Stimulated activated naive CD8-positive, alpha-beta T cell treated with anti-CD3 and anti-CD28 coated beads, Interleukin-15, Interleukin-2, amounts not matched to agents 100 U/mL and 50 U/mL, for 24 hours (primary cell): ENCODE results near the gene VTI1A.
"Not testable (repeated sequence)": the region's sequence is repeated elsewhere in the genome, so short reads cannot be mapped to it uniquely, and the experiment has no call there.

Experiments
- ATAC-seq: fragments of 150-1000 bp; cut with Tn5 transposase; one replicate; pipeline ENCODE4 v1.10.0; 2021
- DNase-seq: peaks from one replicate; pipeline ENCODE4 v3.0.0; 2021

Gene VTI1A

DNA sequence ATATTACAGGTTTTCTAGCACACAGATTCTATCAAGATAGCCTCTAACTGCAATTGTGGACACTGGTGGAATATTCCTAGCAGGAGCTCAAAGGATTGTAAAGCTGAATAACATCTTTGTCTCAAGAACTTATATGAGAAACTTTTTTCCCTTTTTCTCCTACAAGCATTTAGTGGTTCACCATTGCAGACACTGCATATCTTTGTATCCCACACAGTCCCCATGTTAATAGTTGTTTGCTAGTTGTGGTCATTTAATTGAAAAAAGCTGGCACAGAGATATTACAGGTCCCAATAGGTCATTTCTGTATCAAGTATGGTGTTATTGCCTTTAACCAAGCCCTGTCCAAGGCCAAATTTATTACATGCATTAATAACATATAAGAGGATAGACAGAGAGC lies 276.9 kb downstream of the VTI1A start:
- no peak for DNase-seq
- no peak for ATAC-seq

DNA sequence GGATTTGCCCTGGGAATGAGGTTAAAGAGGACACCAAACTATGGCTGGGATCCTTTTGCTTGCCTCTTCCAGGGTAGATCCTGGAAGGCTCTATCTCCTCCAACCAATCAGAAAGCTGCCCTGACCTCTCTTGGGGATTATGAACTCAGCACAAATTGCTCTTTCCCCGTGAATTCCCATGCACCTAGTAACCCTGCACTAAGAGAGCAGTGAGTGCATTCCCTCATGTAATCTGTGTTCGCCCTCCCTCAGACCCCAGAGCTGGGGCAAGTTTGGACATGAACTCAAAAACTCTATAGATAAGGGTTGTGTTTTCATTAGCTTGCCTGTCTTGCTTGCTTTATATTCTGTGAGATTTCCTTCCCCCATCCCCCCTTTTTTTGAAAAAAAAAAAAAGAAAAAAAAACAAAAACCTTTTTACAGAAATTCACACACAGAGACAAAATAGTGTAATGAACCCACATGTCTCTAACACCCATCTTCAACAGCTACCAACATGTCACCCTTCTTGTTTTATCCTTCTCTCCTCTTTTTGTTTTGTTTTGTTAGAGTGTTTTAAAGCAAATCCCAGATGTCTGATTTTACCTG lies 277.5 kb downstream of the VTI1A start:
- ATAC-seq, result no peak
- DNase-seq, result no peak

DNA sequence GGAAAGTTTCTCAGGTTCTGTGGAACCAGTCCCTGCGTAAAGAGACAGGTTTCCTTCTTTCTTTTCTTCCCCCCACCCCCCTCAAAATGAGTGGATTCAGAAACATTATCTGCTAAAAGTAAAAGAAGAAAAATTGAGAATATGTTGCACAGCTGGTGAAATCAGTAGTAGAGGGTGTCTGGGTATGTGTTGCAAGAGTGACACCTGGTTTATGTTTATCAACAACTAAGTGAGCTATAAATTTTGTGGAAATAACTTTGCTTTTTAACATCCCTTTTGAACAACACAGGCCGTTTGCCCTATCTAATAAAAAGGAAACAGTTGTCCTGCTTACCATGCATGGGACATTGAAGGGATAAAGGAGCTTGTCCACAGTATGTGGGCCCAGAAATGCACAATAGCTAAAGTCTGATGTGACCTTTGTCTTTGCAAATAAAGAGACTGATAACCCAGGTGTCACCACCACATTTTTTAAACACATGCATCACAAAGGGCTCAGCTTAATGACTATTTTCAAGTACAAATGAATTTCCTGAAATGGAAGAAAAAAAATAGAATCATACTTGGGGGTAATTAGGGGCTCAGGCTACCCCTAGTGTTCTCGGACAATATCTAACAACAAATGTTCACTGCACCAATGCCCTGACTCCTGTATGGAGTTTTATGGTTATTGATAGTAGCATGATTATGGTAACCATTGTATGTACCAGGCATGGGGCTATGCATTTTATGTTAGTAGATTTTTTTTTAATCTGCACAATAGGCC lies 281.3 kb downstream of the VTI1A start:
- ATAC-seq (no peak), DNase-seq (no peak)

DNA sequence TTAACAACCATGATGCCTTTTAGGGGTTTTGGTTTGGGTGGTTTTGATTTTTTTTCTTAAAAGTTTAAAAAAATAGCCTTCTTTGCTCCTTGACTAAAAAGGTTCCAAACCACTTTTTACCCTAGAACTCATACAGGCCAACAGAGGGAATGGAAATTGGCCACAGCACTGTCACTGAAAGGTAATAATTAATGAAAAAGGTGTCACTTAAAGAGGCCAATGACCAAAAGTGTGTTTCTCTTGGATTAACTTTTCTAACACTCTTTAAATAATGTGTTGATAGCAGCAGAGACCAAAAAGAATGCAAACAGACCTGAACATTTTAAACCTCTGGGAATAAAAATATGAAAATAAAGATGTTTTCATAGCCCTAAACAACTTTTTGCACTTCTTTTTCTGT lies 282.0 kb downstream of the VTI1A start:
- no peak for ATAC-seq
- DNase-seq, result no peak

DNA sequence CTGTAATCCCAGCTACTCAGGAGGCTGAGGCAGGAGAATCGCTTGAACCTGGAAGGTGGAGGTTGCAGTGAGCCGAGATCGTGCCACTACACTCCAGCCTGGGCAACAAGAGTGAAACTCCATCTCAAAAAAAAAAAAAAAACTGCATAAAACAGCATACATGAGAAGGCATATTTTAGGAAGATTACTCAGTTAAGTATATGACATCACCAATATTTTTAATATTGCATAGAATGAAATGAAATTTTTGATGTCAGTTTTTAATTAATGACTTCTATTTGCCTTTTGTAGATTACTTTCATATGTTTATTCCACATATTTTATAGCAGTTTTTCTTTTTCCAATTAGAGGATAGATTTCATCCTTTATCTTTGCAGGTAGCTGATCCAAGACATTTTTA lies 284.4 kb downstream of the VTI1A start:
- ATAC-seq, DNase-seq: not testable (repeated sequence)

DNA sequence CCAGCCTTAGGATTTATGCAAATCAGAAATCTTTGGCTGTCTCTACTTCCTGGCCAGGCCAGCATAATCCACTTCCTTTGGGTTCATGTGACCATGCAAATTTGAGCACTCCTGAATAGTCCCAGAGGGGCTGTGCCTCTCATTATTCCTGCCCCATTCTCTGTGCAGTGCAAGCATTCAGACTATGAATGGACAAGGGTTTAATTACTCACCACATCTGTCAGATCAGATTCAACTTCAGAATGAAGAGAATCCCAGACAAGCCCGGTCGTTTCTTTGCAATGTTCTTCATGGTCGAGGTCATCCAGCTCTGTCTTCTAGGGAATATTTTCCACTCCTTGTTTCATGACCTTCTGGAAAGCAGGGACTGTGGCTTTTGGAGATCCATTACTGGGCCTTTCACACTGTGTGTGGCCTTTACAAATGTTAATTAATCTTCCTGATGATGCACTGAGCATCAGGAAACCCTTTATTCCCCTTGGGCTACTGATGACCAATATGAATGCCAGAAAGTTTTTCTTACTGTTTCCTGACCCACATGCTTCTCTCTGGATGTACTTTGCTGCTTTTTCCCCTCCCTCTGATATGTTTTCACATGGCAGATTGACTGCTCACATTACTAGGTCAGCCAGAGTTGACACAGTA lies 285.4 kb downstream of the VTI1A start:
- ATAC-seq, result no peak
- DNase-seq, result no peak

DNA sequence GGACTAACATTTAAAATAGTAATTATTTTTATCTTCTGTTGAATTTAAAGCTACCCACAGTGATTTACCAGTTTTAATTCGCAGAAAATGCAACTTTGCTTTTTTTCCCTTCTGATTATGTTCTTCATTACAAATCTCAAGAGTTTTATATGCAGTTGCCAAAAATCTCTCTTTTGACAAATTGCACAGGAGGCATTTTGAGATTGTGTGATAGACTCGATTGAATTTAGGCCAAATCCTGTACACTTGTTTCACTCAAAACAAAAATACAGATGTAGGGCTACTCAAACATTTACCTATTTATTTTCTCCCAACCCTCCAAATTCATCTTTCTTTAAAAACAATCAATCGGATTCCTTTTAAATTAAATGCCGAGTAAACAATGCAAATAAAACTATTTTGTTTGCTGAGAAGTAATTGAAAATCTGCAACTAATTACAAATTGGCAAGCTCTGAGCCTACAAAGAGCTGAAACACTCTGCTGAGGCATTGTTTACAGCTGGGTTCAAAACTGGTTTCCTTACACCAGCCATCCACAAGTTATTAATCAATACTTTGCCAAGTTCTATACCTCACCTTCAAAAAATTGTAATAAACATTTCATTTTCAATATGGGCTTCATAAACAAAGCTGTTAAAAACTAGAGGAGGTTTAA lies 288.2 kb downstream of the VTI1A start:
- no peak for ATAC-seq

DNA sequence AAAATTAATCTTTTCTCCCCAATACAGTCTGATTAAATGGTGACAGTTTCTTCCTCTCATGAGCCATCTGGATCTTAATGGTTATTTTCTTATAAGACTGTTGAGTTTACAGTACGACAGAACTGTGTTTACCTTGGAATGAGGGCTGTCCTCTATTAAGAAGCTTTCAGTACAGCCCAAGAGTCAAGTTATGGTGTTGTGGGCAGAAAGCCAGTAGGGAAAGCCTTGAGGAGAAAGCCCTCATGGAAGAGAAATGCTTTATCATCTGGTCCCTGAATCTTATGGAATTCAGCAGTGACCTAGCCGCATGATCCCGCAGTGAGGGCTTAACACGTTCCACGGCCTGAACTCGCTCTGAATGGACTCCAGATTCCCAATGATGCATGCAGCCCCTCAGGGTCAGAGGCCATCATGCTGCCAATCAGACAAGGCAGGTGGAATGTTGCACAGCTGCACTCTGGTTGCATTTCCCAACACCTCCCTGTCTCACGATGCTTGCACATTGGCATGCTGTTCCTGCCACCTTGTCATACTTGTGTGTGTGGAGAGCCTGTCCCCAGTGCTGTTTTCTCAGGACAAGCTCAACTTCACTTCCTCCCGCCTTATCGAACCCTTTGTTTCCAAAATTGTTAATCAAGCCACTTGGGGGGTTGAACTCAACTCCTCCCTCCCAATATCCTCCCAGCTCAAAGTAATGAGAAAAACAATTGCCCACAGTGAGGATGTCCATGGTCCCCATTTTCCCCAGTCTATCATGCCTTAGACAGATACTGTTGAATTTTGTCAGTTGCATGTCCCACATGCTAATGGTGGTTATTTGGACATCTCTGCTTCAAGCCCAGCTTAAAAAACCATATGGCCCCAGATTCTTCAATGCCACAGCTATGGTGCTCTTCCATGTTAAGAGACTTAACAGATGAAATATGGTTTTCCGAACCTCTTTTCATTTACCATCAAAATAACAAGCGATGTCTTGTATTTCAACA lies 291.9 kb downstream of the VTI1A start:
- no peak for DNase-seq
- ATAC-seq, result no peak

More for the DNA sequence above, 288.2 kb downstream of the VTI1A start:
- DNase-seq, result no peak

DNA sequence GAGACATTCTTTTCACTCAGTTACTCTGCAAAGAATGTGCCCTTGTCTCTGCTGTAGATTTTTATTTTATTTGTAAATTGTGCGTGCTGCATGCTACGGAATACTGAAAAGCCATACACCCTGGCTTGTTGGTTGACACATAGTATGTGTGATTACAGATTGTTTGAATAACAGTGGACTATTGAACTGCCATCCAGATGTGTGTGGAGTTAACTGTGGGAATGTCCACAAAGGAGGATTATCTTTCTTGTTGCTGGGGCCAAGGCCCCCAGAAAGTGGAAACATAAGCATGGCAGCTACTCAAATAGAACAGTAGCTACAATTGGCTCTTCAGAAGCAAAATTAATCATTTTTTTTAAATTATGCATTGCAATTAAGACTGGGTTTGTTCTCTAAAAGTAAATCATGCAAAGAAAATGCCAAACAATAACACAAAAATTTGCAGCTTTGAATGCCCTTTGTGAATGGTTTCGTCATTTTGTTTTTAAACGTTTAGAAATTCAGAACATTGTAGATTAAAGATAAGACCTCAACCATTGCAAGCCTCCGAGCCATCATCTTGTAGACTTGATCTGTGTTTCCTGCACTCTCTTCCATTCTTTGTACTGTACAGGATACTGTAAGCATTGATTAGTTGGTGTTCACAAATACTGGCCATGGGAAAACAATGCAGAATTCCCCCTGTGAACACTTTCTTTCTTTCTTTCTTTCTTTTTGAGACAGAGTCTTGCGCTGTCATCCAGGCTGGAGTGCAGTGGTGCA lies 292.8 kb downstream of the VTI1A start:
- DNase-seq, result no peak

DNA sequence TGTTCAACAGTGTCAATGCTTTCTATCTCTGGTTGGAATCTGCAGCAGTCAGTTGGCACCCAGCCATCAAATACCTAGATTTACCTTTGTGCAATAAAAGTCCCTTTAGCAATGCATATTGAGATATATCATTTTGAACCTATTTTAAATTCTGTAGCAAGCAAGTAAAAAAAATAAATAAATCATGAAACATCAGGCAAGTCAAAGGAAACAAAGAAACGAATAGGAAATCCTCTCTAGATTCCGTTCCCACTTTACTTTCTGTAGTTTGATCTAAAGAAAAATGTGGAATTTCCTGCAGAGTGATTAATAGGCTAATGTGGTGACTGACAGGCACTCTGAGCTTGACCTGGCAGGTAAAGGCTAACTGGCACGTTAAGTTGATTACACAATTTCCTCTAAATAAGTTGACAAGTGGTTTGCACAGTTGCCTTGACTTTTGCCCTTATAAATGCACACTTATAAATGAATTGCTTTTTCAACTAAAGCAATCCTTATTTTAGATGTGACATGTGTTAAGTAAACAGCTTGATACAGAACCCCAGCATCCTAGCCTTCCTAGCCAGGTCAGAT lies 294.9 kb downstream of the VTI1A start:
- DNase-seq, result no peak
- ATAC-seq, result no peak

More for the DNA sequence above, 292.8 kb downstream of the VTI1A start:
- ATAC-seq, result no peak

DNA sequence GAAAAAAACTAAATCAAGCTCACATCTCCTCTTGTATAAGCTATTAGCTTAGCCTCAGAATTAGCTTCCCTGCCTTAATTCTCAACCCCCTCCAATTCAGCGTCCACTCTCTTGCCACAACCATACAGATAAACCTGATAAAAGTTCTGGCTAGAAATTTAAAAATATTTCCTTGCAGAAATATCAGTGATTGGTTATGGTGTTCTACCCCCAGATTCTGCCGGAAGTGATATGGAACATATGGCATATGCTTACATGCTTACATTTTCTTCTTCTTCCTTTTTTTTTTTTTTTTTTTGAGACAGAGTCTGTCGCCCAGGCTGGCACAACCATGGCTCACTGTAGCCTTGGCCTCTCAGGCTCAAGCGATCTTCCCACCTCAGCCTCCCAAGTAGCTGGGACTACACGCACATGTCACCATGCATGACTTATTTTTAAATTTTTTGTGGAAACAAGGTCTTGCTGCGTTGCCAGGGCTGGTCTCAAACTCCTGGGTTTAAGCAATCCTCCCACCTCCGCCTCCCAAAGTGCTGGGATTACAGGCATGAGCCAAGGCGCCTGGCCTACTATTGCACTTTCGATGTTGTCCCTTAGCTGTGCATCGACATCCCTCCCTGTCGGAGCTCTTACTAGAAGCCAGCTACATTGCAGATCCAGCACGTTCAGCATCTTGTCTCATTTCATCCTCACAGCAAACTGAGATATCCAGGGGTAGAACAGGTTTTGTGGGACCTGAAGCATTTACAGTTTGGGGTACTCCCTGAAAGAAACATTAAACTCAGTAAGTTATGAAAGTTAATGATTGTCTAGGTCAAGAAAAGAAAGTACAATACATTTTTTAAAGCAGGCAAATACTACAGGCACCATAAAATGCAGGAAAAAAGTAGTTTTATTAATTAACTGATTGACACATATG lies 297.4 kb downstream of the VTI1A start:
- no peak for DNase-seq
- ATAC-seq, result no peak

DNA sequence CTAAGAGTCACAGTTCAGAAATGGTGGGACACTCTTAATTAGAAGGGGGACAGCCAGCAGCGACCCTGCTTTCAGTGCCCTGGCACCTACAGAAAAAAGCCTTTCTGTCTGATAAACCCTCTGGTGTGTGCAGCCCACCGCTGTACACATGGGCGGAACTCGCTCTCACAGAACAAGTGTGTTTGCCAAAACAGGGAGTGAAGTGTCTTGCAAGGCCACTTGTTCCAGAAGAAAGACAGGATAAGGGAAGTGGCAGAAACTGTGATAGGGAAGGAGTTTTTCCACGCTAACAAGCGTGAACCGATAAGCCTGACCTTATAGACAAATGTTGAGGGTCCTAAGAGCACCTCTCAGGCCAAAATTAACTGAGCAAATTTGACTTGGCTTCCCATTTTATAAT lies 299.3 kb downstream of the VTI1A start:
- ATAC-seq, result no peak
- DNase-seq, result no peak

DNA sequence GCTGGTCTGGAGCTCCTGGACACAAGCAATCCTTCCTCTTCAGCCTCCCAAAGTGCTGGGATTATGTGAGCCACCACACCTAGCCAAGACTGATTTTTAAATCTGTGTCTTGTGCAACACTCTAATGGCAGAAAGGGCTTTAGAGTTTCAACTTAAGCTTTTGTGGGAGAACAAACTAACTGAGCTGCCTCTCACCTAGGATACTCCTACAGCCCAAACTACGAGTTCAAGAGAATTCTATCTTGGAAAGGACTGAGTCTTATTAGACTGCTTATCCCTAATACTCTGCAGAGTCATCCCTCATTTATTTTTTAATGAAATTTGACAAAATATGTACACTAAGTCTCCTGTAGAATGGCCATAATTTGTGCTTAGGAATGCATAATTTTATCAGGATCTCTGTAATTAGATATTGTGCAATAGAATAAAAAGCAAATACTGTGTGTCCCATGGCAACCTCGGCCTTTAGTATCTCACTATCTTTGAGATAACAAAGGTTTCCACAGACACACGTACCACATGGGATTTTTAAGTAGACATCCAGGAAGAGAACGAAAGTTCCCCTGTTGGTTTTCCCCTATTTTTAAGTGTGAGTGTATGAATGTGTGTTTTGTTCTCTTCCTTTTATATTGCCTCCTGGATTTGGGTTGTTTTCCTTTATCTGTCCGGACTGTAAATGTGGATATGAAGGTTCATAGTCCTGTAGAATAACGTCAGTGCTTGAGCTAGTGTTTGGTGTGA lies 303.6 kb downstream of the VTI1A start:
- DNase-seq, result no peak
- no peak for ATAC-seq

DNA sequence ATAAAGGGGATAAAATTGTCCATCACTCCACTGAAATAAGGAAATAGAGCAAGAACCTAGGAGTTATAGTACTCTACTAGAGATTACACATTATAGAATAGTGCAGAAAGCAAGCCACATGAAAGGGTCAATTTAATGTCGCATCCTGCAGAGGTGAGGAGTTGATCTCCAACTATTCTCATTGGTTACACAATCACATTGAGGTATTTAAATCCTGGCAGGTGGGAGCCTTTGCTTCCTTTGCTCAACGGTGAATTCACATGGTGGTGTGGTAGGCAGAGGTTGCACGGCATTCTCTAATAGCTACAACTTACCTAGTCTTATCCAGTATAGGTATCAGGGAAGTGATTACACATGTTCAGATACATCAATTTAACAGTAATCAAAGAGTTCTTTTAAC lies 304.6 kb downstream of the VTI1A start:
- DNase-seq (no peak), ATAC-seq (no peak)

DNA sequence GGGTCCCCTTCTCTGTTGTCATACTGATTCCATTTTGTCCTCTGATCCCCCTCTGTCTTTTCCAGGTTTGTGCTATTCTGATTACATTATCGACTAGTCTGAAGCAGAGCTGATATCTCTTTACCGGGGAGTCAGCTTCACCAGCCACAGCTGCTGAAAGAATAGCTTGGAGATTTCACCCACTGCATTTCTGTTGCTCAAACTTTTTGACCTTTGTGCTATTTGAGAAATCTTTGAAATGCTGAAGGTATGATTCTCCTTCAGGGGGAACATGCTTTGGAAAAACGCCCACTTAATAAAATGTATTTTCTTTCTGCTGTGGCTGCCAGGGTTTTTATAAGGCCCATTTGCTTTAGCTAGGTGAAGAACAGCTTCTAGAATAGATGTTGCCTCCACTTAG lies 305.3 kb downstream of the VTI1A start:
- DNase-seq (no peak), ATAC-seq (no peak)

DNA sequence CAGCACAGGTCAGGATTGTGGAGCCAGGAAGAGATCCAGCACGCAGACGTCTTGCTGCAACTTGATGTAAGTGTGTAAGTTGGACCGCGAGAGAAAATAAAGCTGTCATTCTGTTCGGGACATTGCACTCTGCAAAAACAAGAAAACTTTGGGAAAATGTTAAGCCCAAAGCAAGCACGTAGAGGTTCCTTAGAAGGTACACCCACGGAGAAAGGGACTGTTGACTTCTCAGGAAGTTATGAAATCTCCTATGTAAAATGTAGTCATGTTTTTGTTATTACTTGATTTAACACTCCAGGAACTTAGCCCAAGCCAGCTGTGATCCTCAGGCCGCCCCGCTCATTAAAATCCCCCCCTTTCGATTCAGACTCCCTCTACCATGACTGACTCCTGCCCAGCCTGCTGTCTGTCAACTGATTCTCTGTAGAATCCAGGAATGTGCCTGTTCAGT lies 307.0 kb downstream of the VTI1A start:
- DNase-seq (no peak), ATAC-seq (no peak)

DNA sequence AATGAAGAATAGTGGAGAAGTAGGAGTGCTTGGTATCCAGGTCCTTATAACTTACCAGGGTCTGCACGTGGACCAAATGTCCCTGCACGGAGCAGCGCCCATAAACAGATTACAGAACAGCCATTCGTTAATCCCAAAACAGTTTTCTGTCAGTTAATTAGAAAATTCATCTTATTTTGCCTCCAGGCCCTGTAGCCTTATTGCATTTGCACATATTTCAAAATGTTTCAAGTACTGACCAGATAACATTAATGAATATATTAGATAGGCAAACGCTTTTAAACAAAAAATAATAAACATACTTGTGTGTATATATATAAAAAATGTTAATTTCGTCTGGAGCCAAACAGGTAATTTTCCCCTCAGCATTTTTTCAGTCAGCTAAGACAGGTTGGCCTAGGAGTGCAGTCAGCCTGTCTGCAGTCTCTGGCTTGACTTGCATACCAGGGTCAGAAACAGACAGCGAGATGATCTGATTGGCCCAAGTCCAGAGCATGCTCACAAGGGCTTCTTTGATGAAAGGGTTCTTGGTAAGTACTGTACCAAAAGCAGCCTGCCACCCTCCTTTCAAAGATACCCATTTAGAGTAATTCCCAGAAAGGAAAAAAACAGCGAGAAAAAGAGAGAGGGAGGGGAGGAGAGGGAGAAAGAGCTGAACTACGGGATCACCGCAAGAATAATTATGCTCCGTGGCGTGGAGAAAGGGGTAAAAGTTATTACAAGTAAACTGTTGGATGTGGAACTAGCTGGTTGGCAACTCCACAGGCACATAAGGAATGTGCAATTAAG lies 308.6 kb downstream of the VTI1A start:
- DNase-seq, result no peak
- ATAC-seq, result no peak

DNA sequence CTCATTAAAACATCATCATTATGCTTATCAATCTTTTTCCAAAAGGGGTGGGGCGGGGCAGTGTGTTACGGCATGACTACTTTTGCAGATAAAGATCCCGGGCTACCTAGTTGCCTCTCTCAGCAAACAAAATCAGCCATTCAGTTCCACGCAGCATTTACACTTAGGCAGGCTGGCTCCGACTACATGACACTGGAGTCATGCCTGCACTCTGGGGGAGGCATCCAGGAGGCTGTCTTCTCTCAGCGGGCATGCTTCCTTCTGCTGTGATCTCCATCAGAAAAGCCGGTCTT lies 309.2 kb downstream of the VTI1A start:
- no peak for DNase-seq
- no peak for ATAC-seq
